Stomach (tissue), 4 donors: ENCODE measurements around the gene UGT1A10.

Experiments used
- POLR2A ChIP-seq, 4 donors: fragments of 450-650 bp; IDR thresholded peaks; one replicate each; pipeline ENCODE4 v1.6.1; 2016; ENCODE audit warnings: antibody characterized with exemption in 4 of 4, control low read depth in 2 of 4, mild to moderate bottlenecking in 1 of 4, moderate library complexity in 1 of 4
- POLR2AphosphoS5 ChIP-seq, 3 donors: sonication (generic); formaldehyde crosslinking; IDR thresholded peaks; one replicate each; pipeline ENCODE4 v1.6.1; 2016; ENCODE audit warnings: antibody characterized with exemption in 3 of 3
- TF ChIP-seq, protein P1 (sequence below), 7 experiments: fragments of 450-650 bp in 4 of 7; fragments of 200-600 bp in 3 of 7; sonication (generic) in 3 of 7; IDR thresholded peaks; one replicate each; pipeline ENCODE4 v1.5.1; 2016 to 2019; ENCODE audit warnings: antibody characterized with exemption in 7 of 7, control low read depth in 2 of 7, mild to moderate bottlenecking in 1 of 7

DNA sequence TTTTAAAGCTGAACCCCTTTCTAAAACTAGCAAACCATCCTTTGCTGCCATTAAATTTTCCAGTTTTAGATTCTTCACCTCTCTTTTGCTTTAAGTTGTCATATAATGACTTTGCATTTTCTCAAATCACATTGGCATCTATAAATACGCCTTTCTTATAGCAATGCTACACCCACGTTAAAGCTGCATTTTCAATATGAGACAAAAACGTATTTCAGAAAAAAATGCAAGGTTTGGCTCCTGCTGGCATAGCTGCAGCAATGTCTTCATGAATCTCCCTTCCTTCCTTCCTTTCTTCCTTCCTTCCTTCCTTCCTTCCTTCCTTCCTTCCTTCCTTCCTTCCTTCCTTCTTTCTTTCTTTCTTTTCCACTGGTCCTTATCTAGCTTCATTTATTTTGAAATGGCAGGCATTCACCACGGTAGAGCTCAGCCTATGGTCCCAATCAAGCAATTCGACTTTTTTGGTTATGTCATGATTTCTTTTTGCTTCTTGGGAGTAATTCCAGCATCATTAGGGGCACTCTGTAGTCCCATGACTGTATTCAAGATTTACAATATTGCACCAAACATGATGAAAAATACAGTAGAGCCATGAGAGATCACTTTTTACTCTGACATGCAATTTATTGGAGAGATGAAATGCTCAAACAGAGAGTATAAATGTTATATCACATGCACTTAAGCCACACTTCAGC, 8.8 kb upstream of the UGT1A10 start:
- TF ChIP-seq, protein P1, sequence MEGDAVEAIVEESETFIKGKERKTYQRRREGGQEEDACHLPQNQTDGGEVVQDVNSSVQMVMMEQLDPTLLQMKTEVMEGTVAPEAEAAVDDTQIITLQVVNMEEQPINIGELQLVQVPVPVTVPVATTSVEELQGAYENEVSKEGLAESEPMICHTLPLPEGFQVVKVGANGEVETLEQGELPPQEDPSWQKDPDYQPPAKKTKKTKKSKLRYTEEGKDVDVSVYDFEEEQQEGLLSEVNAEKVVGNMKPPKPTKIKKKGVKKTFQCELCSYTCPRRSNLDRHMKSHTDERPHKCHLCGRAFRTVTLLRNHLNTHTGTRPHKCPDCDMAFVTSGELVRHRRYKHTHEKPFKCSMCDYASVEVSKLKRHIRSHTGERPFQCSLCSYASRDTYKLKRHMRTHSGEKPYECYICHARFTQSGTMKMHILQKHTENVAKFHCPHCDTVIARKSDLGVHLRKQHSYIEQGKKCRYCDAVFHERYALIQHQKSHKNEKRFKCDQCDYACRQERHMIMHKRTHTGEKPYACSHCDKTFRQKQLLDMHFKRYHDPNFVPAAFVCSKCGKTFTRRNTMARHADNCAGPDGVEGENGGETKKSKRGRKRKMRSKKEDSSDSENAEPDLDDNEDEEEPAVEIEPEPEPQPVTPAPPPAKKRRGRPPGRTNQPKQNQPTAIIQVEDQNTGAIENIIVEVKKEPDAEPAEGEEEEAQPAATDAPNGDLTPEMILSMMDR (IDR thresholded peaks at IDR 0.05) = no peak
- TF ChIP-seq POLR2AphosphoS5 (IDR thresholded peaks at IDR 0.05) (no peak), POLR2A (IDR thresholded peaks at IDR 0.05) (no peak)
